Esophagus muscularis mucosa (tissue), 4 donors: ENCODE measurements around the gene ROBO1. TPM values are rescaled to one million over a fixed set of nuclear protein-coding genes. Genes with fewer than 3 reads are reported as not detected.

Experiments
- DNase-seq: peaks from one replicate; pipeline ENCODE4 v3.0.0-alpha.2; 2017; ENCODE audit errors: extremely low spot score
- H3K27ac ChIP-seq, 4 donors: fragments of 200-600 bp; sonication (generic); replicated peaks in 1 of 4; 1 replicate in 3 of 4; 2 replicates in 1 of 4; pipeline ENCODE4 v1.5.1; 2016 to 2019; ENCODE audit warnings: mild to moderate bottlenecking in 1 of 4
- H3K27me3 ChIP-seq, 4 donors: fragments of 200-600 bp; sonication (generic); one replicate each; pipeline versions ENCODE4 v1.5.1 to v1.6.0; 2016 to 2019
- H3K36me3 ChIP-seq, 4 donors: fragments of 200-600 bp; sonication (generic); one replicate each; pipeline ENCODE4 v1.5.1; 2016 to 2019
- H3K4me1 ChIP-seq, 4 donors: fragments of 200-600 bp; sonication (generic); one replicate each; pipeline ENCODE4 v1.5.1; 2016 to 2019
- H3K4me3 ChIP-seq, 4 donors: fragments of 200-600 bp; sonication (generic); 1 replicate in 2 of 4; 2 replicates in 2 of 4; pipeline ENCODE4 v1.5.1; 2016 to 2019; ENCODE audit warnings: mild to moderate bottlenecking in 4 of 4, moderate library complexity in 1 of 4
- H3K9me3 ChIP-seq, 4 donors: fragments of 200-600 bp; sonication (generic); 1 replicate in 3 of 4; 2 replicates in 1 of 4; pipeline ENCODE4 v1.5.1; 2016 to 2019
- EP300 ChIP-seq: sonication (generic); formaldehyde crosslinking; IDR thresholded peaks from one replicate; pipeline ENCODE4 v1.6.1; 2017; ENCODE audit warnings: antibody characterized with exemption
- POLR2A ChIP-seq: fragments of 450-650 bp; IDR thresholded peaks from one replicate; pipeline ENCODE4 v1.6.1; 2017; ENCODE audit warnings: antibody characterized with exemption, moderate library complexity, mild to moderate bottlenecking, low read depth
- POLR2AphosphoS5 ChIP-seq, 2 donors: sonication (generic); formaldehyde crosslinking; IDR thresholded peaks; one replicate each; pipeline ENCODE4 v1.6.1; 2017; ENCODE audit warnings: antibody characterized with exemption in 2 of 2
- WGBS: methylation state at CpG from one replicate; pipeline ENCODE4 v1.1.5; 2018; 5-methylcytosine and 5-hydroxymethylcytosine counted together
- intact Hi-C: fragments of 100-400 bp; cut with DNase I; formaldehyde crosslinking; loops from one replicate; pipeline ENCODE4 v1.15.1; 2023
- total RNA-seq, 4 donors: library from RNA; depleted of rRNA; stranded (reverse); fragments of >200 nt; gene quantifications; one replicate each; pipeline versions ENCODE4 v1.1.0 to v1.2.1, GENCODE V29; 2016
- TF ChIP-seq, protein P1 (sequence below), 3 experiments: fragments of 200-600 bp in 2 of 3; fragments of 450-650 bp in 1 of 3; sonication (generic) in 2 of 3; IDR thresholded peaks; one replicate each; pipeline ENCODE4 v1.5.1; 2017 to 2019; ENCODE audit warnings: antibody characterized with exemption in 3 of 3, mild to moderate bottlenecking in 2 of 3, moderate library complexity in 1 of 3

Gene ROBO1
- total RNA-seq, 4 donors from 2014 or later = 9.6 to 14.2 (median 12.6) TPM

- no peaks in the 10 kb centered on the region for H3K9me3 ChIP-seq
- intact Hi-C loops = no loop called here
- WGBS = 40% methylated on average over 2 of the region's 2 CpGs
- no peak overlapping the region for H3K4me3 ChIP-seq
- TF ChIP-seq EP300 (no peak), POLR2AphosphoS5 (IDR thresholded peaks at IDR 0.05) (no peak), POLR2A (no peak)
- TF ChIP-seq, protein P1, sequence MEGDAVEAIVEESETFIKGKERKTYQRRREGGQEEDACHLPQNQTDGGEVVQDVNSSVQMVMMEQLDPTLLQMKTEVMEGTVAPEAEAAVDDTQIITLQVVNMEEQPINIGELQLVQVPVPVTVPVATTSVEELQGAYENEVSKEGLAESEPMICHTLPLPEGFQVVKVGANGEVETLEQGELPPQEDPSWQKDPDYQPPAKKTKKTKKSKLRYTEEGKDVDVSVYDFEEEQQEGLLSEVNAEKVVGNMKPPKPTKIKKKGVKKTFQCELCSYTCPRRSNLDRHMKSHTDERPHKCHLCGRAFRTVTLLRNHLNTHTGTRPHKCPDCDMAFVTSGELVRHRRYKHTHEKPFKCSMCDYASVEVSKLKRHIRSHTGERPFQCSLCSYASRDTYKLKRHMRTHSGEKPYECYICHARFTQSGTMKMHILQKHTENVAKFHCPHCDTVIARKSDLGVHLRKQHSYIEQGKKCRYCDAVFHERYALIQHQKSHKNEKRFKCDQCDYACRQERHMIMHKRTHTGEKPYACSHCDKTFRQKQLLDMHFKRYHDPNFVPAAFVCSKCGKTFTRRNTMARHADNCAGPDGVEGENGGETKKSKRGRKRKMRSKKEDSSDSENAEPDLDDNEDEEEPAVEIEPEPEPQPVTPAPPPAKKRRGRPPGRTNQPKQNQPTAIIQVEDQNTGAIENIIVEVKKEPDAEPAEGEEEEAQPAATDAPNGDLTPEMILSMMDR (IDR thresholded peaks at IDR 0.05) = no peak
- H3K36me3 ChIP-seq = no peaks in the 10 kb centered on the region
- H3K4me1 ChIP-seq = peaks cover 0 to 10% (median 0%) of the 10 kb centered on the region in 4 donors
- no peak overlapping the region for H3K27ac ChIP-seq
- H3K27me3 ChIP-seq = no peaks in the 10 kb centered on the region
- DNase-seq = no peak
Observed at GRCh38 chr3:78804251-78805037, 963.4 kb downstream of the ROBO1 start.

- WGBS = 97% methylated on average over 1 of the region's 1 CpG
- intact Hi-C loops = no loop called here
Observed at GRCh38 chr3:78802562-78802930, 965.3 kb downstream of the ROBO1 start.

GRCh38 chr3:78801926-78802561 lies 965.8 kb downstream of the ROBO1 start:
- TF ChIP-seq POLR2AphosphoS5 (IDR thresholded peaks at IDR 0.05) (no peak), EP300 (no peak), POLR2A (no peak)
- TF ChIP-seq, protein P1 (IDR thresholded peaks at IDR 0.05) = no peak
- H3K27ac ChIP-seq = no peak overlapping the region
- H3K36me3 ChIP-seq = no peaks in the 10 kb centered on the region
- peaks cover 0 to 10% (median 0%) of the 10 kb centered on the region in 4 donors for H3K4me1 ChIP-seq
- intact Hi-C loops = no loop called here
- no peak overlapping the region for H3K4me3 ChIP-seq
- no peak for DNase-seq
- H3K27me3 ChIP-seq = no peaks in the 10 kb centered on the region
- no peaks in the 10 kb centered on the region for H3K9me3 ChIP-seq

More at GRCh38 chr3:78802562-78802930, 965.3 kb downstream of the ROBO1 start:
- Histone ChIP-seq H3K9me3 (no peaks in the 10 kb centered on the region), H3K27ac (no peak overlapping the region), H3K4me1 (peaks cover 0 to 10% (median 0%) of the 10 kb centered on the region in 4 donors), H3K36me3 (no peaks in the 10 kb centered on the region), H3K4me3 (no peak overlapping the region), H3K27me3 (no peaks in the 10 kb centered on the region)
- TF ChIP-seq EP300 = no peak
- TF ChIP-seq POLR2AphosphoS5 (IDR thresholded peaks at IDR 0.05) = no peak
- TF ChIP-seq, protein P1 (IDR thresholded peaks at IDR 0.05) = no peak
- no peak for TF ChIP-seq POLR2A
- no peak for DNase-seq

DNA sequence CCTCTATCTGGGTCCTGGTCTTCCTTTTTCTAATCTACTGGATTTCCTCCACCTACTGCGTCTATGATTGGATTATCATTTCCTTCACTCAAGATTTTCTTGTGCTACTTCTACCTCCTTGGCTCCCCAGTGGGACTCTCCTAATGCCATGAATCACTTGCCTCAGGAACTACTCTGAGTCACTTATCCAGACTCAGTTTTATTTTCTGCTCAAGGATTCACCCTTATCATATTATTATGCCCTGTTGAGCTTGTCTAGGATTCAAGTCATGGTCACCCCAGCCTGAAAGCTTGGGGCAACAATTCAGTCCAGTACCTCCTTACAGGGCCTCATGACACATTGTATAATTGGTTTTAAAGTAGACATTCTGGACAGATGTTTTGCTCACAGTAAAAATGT lies 968.1 kb downstream of the ROBO1 start:
- Histone ChIP-seq H3K4me3 (no peak overlapping the region), H3K27me3 (no peaks in the 10 kb centered on the region), H3K27ac (no peak overlapping the region), H3K4me1 (peaks cover 0 to 9% (median 0%) of the 10 kb centered on the region in 4 donors), H3K9me3 (no peaks in the 10 kb centered on the region), H3K36me3 (no peaks in the 10 kb centered on the region)
- TF ChIP-seq EP300 (no peak), POLR2AphosphoS5 (IDR thresholded peaks at IDR 0.05) (no peak)
- WGBS = 100% methylated on average over 1 of the region's 1 CpG
- no peak for DNase-seq
- intact Hi-C loops = no loop called here

- TF ChIP-seq POLR2AphosphoS5 (IDR thresholded peaks at IDR 0.05) (no peak), POLR2A (no peak), EP300 (no peak)
- TF ChIP-seq, protein P1 (IDR thresholded peaks at IDR 0.05) = no peak
- no peaks in the 10 kb centered on the region for H3K36me3 ChIP-seq
- H3K9me3 ChIP-seq = no peaks in the 10 kb centered on the region
- H3K27me3 ChIP-seq = no peaks in the 10 kb centered on the region
- H3K4me3 ChIP-seq = no peak overlapping the region
- DNase-seq = no peak
- intact Hi-C loops = no loop called here
- peaks cover 0 to 4% (median 0%) of the 10 kb centered on the region in 4 donors for H3K4me1 ChIP-seq
- H3K27ac ChIP-seq = no peak overlapping the region
Observed at GRCh38 chr3:78798266-78798832, 969.4 kb downstream of the ROBO1 start.
